ENCODE results near the gene FBP2.

- TF ChIP-seq EZH2 (IDR thresholded peaks at IDR 0.05; ENCODE audit: low read length, unreplicated experiment) = no peak
- TF ChIP-seq CTCF (conservative IDR thresholded peaks at IDR 0.05; ENCODE audit: low read depth, low read length) = no peak
Measured at GRCh38 chr9:94528886-94529285, 64.7 kb downstream of the FBP2 start.
